ENCODE data around the gene C10orf90.

The C10orf90 gene, protein sequence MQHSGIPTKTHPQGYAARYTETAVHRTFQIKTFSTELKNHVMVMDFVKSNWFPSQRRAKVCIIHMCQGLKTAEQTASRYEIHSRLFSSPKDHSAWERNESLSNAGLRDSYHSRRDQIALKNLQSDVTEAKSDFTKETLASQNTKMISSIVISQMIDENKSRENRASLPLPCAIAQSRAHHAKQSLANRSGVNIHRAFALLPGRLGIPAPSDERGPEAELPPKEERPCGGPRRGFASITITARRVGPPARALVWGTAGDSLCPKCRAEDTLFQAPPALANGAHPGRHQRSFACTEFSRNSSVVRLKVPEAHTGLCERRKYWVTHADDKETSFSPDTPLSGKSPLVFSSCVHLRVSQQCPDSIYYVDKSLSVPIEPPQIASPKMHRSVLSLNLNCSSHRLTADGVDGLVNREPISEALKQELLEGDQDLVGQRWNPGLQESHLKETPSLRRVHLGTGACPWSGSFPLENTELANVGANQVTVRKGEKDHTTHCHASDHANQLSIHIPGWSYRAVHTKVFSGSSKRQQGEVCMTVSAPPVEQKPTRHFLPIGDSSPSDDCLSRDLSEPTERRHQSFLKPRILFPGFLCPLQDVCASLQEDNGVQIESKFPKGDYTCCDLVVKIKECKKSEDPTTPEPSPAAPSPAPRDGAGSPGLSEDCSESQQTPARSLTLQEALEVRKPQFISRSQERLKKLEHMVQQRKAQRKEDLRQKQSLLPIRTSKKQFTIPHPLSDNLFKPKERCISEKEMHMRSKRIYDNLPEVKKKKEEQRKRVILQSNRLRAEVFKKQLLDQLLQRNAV

DNA sequence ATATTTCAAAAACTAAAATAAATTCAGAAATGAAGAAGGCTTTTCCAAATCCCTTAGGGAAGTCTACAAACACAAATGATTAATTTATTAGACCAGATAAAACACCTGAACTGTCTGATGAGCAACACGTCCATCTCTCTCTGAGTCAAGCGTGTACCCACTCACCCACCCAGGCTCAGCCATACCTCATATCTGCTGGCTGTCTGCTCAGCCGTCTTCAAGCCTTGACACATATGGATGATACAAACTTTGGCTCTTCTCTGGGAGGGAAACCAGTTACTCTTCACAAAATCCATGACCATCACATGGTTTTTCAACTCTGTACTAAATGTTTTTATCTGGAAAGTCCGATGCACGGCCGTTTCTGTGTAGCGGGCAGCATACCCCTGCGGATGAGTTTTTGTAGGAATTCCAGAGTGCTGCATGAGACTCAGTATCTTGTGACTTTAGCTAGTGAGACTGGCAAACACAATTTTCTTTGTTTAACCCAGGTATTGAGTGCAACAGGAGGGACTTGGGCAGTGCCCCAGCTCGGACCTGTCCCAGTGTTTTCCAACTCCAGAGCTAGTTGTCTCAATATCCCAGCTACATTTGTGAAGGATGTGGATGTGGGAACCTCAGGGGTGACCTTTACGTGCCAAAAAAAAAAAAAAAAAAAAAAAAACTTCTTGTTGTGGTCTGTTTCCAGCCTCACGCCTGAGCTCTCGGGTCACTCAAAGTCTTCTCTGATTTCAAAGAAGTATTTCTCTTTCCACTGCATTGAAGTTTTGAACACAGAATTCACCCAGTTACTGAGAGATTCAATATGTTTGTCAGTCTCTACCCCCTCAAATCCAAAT, at the start of gene C10orf90:
Gene C10orf90, minus strand, starts transcription at position 638 of the 839 bp plus-strand sequence. Its CDS starts 213 bp downstream, at position 425.
- DNase-seq = peak in 12 of 56 donors; percentile 11 to 77 (median 38)

DNA sequence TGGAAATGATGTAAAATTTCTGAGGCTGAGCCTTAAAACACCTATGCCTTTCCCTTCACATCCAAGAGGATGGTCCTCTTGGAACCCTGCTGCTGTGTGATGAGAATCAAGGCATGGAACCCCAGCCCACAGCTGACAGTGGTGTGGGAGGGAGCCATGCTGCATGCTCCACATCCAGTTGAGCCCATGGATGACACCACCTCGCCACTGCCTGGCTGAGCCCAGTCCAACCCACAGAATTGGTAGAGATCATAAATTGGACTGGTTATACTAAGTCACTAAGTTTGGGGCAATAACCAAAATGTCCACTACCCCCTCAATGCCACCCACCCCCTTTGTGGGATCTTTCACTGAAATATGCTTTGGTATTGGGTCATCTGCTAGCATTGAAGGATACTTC, 45.9 kb upstream of the C10orf90 start:
- DNase-seq = no peak

DNA sequence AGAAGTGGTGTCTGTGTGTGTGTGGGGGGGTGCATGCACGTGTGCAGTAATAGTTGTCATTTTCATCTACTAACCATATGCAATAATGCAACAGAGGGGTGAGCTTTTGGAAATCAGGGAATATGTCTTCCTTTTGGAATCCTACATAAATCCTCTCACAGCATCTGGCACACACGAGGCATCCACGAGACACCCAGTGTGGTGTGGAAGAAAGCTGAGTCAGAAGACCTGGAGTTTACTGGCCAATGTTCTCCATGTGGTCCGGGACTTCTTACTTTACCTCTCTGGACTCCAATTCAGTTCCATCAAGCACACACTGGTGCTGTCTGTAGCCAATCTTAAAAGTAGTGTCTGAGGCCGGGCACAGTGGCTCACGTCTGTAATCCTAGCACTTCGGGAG, 43.1 kb upstream of the C10orf90 start:
- no peak for DNase-seq

DNA sequence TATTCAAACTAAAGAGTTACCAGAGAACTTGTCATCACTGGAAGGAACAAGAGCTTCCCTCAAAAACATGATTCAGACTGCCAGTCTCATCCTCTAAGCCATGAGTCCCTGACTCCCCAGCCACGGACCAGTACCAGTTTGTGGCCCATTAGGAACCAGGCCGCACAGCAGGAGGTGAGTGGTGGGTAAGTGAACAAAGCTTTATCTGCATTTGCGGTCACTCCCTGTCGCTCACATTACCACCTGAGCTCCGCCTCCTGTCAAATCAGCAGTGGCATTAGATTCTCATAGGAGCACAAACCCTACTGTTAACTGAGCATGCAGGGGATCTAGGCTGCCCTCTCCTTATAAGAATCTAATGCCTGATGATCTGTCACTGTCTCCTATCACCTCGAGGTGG, 42.2 kb upstream of the C10orf90 start:
- no peak for DNase-seq

DNA sequence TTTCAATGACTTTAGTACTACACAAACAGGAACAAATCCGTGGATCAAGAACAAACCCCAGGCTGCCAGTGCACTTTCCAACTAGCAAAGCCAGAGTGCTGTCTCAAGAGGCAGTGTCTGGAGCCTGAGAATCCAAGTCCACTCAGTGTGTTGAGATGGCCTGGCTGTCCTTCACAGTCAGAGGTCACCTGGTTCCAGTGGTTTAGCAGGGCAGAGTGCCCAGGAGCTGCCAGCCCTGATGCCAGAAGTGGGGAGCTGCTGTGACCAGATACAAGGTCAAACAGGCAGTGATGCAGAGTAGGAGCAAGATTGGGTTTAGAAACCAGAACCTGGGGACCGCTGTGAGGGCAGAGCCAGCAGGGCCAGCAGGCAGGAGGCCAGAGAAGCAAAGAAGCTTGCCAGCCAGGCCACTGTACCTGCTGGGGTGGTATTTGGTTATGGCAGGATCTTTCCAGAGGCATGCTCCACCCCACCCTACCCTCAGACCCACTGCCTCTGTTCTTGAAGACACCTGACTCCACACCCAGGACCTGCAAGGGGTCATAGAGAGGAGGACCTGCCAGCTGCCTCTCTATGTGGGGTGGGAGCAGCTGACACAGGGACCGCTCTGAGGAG, 35.6 kb upstream of the C10orf90 start:
- DNase-seq = peak in 1 of 56 donors; percentile 5

DNA sequence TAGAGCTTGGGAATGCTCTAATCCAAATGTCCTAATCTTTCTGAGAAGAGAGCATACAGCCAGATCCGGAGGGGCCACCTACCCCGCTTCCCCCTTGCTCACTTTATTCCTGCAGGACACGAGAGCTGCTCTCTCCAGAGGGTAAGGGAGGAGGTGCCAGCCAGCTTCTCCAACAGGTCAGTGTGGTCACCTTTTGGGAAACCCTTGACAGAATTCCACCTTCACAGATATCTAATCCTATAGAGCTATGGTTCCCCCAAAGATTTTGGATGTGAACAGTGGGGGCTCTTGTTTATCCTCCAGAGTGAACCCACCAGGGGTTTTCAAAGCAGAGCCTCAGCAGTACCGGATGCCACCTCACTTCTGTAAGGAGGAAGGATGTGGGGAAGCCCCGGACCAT, 34.6 kb upstream of the C10orf90 start:
- DNase-seq = no peak

DNA sequence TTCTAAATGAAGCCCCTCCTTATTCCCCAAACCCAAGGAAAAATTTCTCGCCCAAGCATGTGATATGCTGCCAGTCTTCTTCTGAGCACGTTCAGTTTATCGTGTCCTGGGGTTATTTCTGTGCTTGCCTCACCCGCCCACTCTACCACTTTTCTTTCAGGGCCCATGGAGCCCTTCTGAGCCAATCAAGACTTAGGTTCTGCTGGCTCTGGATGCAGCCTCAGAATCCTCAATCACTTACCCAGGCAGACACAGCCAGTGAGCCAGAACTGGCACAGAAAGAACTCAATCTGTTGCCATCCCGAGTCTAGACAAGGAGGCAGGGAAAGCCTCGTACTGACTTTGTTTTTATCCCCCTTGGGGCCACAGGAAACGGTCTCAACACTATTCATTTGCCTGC, 34.2 kb upstream of the C10orf90 start:
- peak in 1 of 56 donors; percentile 6 for DNase-seq

DNA sequence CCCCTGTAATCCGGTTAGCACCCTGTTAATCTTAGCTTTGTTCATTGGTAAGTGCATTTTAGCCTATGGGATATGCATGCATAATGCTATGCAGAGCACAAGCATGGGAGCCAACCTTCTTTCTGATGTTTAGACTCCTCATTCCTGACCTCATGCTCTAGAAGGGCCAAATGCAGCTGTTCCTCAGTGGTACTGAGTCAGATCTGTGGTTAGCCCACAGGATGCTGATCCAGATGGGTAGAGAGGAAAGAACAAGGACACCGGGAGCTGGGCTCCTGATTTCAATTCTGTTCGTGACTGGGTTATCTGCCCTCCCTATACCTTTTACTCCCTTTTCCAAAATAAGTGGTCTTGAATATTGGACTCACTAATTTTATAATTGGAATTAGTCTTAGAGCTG, 31.7 kb upstream of the C10orf90 start:
- DNase-seq = no peak

DNA sequence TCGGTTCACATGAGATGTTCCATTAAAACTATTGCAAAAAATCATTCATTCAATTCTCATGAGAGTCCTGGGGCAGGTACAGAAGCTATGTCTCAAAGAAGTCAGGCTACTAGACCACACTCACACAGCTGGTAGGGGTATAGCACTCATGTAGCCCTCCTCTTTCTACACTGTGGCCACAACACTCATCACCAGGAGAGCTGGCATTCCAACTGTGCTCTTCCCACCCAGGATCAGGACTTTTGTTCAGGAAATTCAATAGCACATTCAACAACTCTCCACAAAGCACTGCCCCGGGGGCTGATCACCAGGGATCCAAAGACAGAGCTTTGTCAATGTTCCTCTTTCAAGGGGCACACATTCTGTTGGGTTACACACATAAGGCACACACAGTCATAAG, 31.0 kb upstream of the C10orf90 start:
- no peak for DNase-seq

DNA sequence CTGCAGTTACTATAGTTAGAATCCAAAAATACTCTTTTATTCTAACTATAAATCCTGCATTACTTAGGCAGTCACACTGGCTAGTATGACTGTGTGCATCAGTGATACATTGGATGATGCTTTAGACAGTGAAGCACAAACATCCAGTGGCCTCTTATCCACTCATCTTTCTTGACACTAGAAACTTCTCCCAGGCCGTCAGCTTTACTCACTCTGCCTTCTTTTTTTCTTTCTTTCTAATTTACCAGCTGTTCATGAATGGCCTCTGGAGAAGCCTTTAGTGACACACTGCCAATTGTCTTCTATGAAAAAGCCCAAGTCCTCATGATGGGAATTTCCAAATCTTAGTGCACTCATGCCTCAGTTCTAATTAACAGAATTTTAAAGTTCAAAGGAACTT, 26.2 kb upstream of the C10orf90 start:
- DNase-seq = no peak

DNA sequence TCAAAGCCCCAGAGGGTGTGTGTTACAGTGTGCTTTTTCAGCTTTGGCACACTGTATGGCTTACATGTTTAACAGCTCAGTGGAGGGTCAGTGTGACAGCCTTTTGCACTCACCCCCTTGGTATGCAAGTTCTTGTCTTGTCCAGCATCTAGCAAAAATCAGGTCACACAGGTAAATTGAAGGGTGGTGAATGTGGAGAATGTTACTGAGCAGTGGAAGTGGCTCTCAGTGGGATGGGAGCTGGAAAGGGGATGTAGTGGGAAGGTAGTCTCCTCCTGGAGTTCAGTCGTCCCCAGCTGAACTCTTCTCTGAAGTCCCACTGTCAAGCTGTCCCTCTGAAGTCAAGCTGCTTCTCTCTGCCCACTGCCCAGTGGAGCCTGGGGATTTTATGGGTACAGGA, 21.0 kb upstream of the C10orf90 start:
- DNase-seq = no peak

DNA sequence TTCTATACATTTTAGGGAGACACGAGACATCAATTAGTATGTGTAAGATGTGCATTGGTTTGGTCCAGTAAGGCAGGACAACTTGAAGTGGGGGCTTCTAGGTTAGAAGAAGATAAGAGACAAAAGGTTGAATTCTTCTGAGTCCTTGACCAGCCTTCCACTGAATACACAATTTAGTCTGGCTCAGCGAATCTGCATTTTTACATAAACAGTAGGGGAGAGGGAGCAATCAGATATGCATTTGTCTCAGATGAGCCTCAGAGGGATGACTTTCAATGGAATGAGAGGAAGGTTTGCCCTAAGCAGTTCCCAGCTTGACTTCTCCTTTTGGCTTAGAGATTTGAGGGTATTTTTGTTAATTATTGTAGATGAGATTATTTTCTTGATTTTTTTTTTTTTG, 20.0 kb upstream of the C10orf90 start:
- DNase-seq = no peak

DNA sequence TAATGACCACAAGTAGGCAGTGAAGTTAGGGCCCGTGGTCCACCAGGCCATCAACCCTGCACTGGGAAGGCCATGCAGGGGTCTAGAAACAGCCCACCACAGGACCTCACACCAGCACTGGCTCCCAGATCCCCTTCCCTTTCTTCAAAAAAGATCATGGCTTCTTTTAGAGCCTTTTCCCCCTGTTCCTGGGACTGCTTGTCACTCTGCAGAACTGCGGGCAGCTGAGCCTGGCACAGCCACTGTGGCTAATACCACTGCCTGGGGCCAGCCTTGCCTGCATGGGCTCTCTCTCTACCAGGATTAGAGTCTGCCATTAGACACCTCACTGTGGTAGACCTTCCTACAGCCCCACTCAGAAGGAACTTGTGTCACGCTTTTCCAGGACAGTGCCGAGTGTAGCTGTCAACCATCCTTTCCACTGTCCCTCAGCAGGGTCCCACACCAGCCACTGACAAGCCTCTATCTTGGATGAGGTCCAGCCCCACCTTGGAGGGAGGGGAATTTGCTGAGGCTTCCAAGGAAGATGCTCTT, 19.0 kb upstream of the C10orf90 start:
- DNase-seq = no peak

DNA sequence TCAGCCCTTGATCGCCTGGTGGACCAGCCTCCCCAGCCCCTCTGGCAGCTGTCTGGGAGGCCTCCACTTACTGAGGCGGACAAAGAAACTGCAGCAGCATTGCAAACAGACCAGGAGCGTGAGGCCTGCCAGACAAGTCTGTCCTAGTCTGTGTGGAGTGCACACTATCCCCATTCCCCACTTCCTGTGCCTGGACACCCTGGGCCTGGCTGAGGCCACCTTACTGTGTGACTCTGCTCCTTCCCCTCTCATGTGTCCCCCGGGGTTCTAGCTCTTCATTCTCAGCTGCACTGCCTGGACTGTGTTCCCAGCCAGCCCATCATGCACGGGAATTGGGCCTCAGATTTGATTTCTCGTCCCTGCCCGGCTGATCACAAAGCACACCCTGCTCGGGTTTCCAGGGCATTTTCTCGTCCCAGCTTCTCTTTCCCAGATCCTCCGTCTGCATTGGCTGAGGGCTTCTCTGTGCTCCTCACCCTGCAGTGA, 16.7 kb upstream of the C10orf90 start:
- DNase-seq = peak in 4 of 56 donors; percentile 18 to 32 (median 24)

DNA sequence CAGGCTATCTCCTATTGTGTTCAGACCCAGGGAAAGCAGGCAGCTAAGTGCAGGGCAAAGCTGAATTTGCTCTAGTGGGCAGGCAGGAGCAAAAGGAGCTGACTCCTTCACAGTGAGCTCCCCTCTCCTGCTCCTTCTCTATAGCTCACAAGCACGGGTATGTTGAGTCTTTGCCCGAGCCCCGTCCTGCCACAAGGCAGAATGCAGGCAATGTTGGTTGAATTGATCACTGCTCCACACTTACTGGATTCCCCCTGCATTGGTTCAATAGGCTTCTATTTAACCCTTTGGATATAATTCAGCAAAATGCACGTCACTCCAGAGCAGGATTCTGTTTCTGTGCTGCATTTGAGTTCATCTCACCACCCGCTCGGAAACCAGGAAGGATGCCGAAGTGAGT, 16.2 kb upstream of the C10orf90 start:
- DNase-seq = peak in 1 of 56 donors; percentile 18

DNA sequence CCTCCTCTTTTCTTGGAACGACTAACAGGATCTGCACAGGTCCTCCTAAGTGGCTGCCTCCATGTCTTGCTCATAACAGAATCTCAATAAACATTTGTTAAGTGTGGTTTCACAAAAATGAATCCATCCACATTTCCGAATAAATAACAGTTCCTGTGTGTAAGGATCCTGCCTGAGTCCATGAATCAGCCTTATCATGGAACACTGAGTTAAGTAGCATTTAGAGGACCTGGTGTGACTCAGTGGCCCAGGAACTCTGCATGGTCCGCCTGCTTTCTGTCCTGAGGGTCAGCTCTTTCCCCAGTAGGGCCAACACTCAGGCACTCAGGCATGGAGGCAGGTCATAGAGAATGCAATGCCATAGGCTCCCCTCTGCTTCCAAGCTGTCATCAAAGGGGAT, 15.8 kb upstream of the C10orf90 start:
- DNase-seq = no peak

DNA sequence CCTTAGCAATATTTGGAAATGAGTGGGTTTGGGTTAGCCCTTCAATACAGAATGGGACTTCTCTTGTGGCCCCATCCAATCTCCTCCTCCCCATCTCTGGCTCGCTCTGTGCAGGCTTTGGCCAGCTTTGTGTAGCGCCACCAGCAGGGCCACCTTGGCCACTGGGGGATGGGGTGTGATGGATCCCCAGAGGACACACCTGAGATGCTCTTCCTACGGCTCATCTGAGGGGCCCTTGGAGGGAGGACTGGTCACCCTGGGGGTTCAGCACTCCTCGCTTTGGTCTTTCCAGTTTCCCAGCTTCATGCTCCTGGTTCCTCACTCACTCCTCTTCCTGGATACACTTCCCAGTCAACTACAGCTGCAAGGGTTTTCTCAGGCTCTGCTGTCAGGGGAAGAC, 15.3 kb upstream of the C10orf90 start:
- DNase-seq = no peak

DNA sequence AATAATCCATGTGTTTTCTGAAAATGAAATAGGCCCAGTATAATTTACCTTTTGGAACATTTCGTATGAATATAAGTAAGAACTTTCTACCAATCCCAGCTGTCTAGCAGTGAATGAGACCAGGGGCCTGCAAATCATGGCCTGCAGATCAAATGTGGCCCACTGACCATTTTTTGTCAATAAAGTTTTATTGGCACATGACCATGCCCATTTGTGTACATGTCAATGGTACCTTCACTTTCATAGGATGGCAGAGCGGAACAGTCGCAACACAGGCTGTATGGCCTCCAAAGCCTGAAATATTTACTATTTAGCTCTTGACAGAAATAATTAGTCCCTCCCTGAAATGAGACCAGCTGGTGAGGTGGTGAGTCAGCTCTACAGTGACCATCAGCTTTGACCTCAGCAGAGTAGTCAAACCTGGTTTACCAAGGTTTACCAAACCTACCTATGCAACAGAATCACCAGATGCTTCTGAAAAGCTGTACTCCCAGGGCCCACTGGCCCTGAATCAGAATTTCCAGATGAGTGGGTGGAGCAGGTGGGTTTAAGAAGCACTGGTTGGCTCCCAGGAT, 13.8 kb upstream of the C10orf90 start:
- DNase-seq = no peak

DNA sequence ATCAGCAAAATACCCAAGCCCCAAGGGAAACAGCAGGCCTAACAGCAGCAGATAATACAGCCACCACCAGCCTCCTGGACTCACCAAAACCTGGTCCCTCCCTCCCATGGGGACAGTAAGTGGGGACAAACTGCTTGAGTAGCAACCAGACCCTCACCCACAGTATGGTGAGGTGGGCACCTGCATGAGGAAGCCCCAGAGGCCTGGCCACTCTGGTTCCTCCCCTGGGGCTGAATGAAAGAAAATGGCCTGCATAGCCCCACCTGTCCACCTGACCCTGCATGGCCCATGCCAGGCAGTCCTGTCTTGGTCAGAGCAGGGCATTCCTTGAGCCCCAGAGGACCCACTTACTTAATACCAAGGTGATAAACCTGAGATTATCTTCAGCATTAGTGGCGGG, 13.0 kb upstream of the C10orf90 start:
- no peak for DNase-seq

DNA sequence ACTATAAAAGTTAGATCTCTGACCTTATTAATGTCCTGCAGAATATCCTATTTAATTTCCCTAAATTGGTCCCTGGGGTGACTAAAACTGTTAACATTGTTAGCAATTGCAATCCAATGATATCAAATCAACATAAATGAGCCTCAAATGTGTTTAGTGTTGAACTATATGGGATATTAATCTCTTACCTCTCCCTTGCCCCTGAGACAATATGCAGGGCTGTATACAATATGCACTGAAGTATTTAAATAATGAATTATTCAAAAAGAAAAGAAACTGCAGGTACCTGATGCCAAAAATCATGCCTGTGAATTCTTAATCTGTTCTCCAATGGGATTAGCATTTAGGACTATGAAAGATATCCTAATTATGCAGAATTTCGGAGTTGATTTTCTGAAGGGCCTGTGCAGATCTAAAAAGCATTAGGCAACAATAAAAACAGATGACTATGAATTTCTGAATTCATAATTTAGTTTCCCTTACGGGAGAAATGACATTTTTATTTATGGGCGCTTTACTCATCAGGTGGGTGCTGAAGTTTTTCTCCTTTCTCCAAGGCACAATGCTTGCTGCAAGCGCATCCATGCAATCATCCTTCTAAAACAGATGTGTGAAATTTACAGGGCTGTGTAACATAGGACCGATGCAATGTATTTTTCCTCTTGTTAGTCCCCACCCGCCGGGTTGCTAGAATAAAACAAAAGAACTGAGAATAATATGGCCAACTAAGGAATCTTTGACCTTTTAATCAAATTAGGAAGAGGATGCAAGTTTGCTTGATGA, 5.4 kb upstream of the C10orf90 start:
- DNase-seq = no peak
